GM19193 (cell line): ENCODE measurements around the gene RPP25.

Source experiments
- POLR2A ChIP-seq: IDR thresholded peaks from 4 replicates; pipeline ENCODE4 v1.6.1; 2011; ENCODE audit not compliant: insufficient read depth, insufficient read length; ENCODE audit errors: extremely low read depth

Gene RPP25

GRCh38 chr15:74956648-74957475 lies at the start of gene RPP25:
TSS of gene RPP25 (minus strand) at chr15:74956772. CDS start at chr15:74956583, 189 bp downstream.
- peak; percentile 64 for TF ChIP-seq POLR2A

GRCh38 chr15:75002398-75002797 lies 45.8 kb upstream of the RPP25 start:
- TF ChIP-seq POLR2A = no peak

- no peak for TF ChIP-seq POLR2A
These were observed 44.7 kb upstream of the RPP25 start for GRCh38 chr15:75001310-75001709.

- no peak for TF ChIP-seq POLR2A
These were observed 41.0 kb upstream of the RPP25 start for GRCh38 chr15:74997543-74997942.

GRCh38 chr15:74997141-74997540 lies 40.6 kb upstream of the RPP25 start:
- no peak for TF ChIP-seq POLR2A

- TF ChIP-seq POLR2A = no peak
These were observed 39.5 kb upstream of the RPP25 start for GRCh38 chr15:74995779-74996765.

- TF ChIP-seq POLR2A = peak; percentile 22
These were observed 38.7 kb upstream of the RPP25 start, which contains the start of gene SCAMP5 for GRCh38 chr15:74995182-74995778. TSS of gene SCAMP5 (plus strand) at chr15:74995563. CDS start at chr15:75011840, 16,277 bp downstream.

- no peak for TF ChIP-seq POLR2A
These were observed 38.1 kb upstream of the RPP25 start for GRCh38 chr15:74994685-74995084.

- TF ChIP-seq POLR2A = no peak
These were observed 37.7 kb upstream of the RPP25 start for GRCh38 chr15:74994236-74994635.

- no peak for TF ChIP-seq POLR2A
These were observed 36.0 kb upstream of the RPP25 start for GRCh38 chr15:74992619-74993018.

GRCh38 chr15:74989527-74989926 lies 33.0 kb upstream of the RPP25 start:
- TF ChIP-seq POLR2A = no peak

- TF ChIP-seq POLR2A = no peak
These were observed 31.6 kb upstream of the RPP25 start for GRCh38 chr15:74988007-74988800.

GRCh38 chr15:74983725-74984231 lies 27.2 kb upstream of the RPP25 start:
- TF ChIP-seq POLR2A = no peak

- TF ChIP-seq POLR2A = no peak
These were observed 25.6 kb upstream of the RPP25 start for GRCh38 chr15:74982183-74982582.
